H9 (cell line): ENCODE data around the gene RMC1. TPM values are rescaled to one million over a fixed set of nuclear protein-coding genes. Genes with fewer than 3 reads are reported as not detected.

ENCODE experiments used
- DNase-seq: peaks from one replicate; pipeline ENCODE4 v3.0.0-alpha.2; 2017
- H2AFZ ChIP-seq: one replicate; pipeline ENCODE4 v1.6.1; 2013; ENCODE audit warnings: mild to moderate bottlenecking, low read length, control low read depth, moderate library complexity
- H2AK5ac ChIP-seq: 2 replicates; pipeline ENCODE4 v1.6.1; 2013; ENCODE audit warnings: low read length, control low read depth, mixed read lengths; ENCODE audit not compliant: insufficient read length
- H2BK120ac ChIP-seq: one replicate; pipeline ENCODE4 v1.6.1; 2013; ENCODE audit warnings: low read depth, mild to moderate bottlenecking, low read length, control low read depth, inconsistent platforms; ENCODE audit not compliant: poor library complexity, severe bottlenecking
- H2BK12ac ChIP-seq: 2 replicates; pipeline ENCODE4 v1.6.1; 2013; ENCODE audit warnings: low read length, control low read depth, mixed read lengths, low read depth; ENCODE audit not compliant: insufficient read length
- H2BK15ac ChIP-seq: 2 replicates; pipeline ENCODE4 v1.6.1; 2013; ENCODE audit warnings: low read depth, low read length, control low read depth
- H2BK20ac ChIP-seq: one replicate; pipeline ENCODE4 v1.6.1; 2013; ENCODE audit warnings: low read depth, mild to moderate bottlenecking, low read length, control low read depth, inconsistent platforms; ENCODE audit not compliant: poor library complexity, severe bottlenecking
- H2BK5ac ChIP-seq: 2 replicates; pipeline ENCODE4 v1.6.1; 2013; ENCODE audit warnings: low read length, control low read depth, mixed read lengths; ENCODE audit not compliant: insufficient read length
- H3K14ac ChIP-seq: 2 replicates; pipeline ENCODE4 v1.6.1; 2013; ENCODE audit warnings: low read length, control low read depth; ENCODE audit not compliant: insufficient read depth
- H3K18ac ChIP-seq: 2 replicates; pipeline ENCODE4 v1.6.1; 2013; ENCODE audit warnings: low read depth, mild to moderate bottlenecking, mixed read lengths, low read length, control low read depth; ENCODE audit not compliant: insufficient read length
- H3K23ac ChIP-seq: 2 replicates; pipeline ENCODE4 v1.6.1; 2013; ENCODE audit warnings: low read length, control low read depth, mixed read lengths, low read depth; ENCODE audit not compliant: insufficient read length
- H3K23me2 ChIP-seq: 2 replicates; pipeline ENCODE4 v1.6.1; 2013; ENCODE audit warnings: low read depth, mild to moderate bottlenecking, mixed read lengths, low read length, control low read depth; ENCODE audit not compliant: insufficient read length, poor library complexity, severe bottlenecking
- H3K27ac ChIP-seq: 2 replicates; pipeline ENCODE4 v1.5.1; 2013; ENCODE audit warnings: low read length, control low read depth, mixed read lengths, low read depth; ENCODE audit not compliant: insufficient read length
- H3K27me3 ChIP-seq: 2 replicates; pipeline ENCODE4 v1.6.1; 2013; ENCODE audit warnings: low read length, control low read depth, inconsistent platforms; ENCODE audit not compliant: insufficient read depth
- H3K4ac ChIP-seq: 2 replicates; pipeline ENCODE4 v1.6.1; 2013; ENCODE audit warnings: low read depth, mild to moderate bottlenecking, control low read depth, inconsistent platforms, low read length, moderate library complexity
- H3K4me1 ChIP-seq: 2 replicates; pipeline ENCODE4 v1.6.1; 2013; ENCODE audit warnings: low read length, control low read depth, inconsistent platforms; ENCODE audit not compliant: insufficient read depth
- H3K4me2 ChIP-seq: 2 replicates; pipeline ENCODE4 v1.6.1; 2013; ENCODE audit warnings: low read length, control low read depth, mixed read lengths; ENCODE audit not compliant: insufficient read length, insufficient read depth
- H3K56ac ChIP-seq: 2 replicates; pipeline ENCODE4 v1.6.1; 2013; ENCODE audit warnings: low read depth, mild to moderate bottlenecking, mixed read lengths, low read length, control low read depth; ENCODE audit not compliant: insufficient read length
- H3K79me1 ChIP-seq: 2 replicates; pipeline ENCODE4 v1.6.1; 2013; ENCODE audit warnings: low read depth, mild to moderate bottlenecking, moderate library complexity, low read length, control low read depth, inconsistent platforms; ENCODE audit not compliant: insufficient read depth, poor library complexity, severe bottlenecking
- H3K79me2 ChIP-seq: 2 replicates; pipeline ENCODE4 v1.6.1; 2013; ENCODE audit warnings: low read length, control low read depth, inconsistent platforms; ENCODE audit not compliant: insufficient read depth
- H3K9ac ChIP-seq: 2 replicates; pipeline ENCODE4 v1.6.1; 2013; ENCODE audit warnings: low read length, control low read depth, mixed read lengths; ENCODE audit not compliant: insufficient read length; ENCODE audit errors: extremely low read depth
- H3K9me3 ChIP-seq: one replicate; pipeline ENCODE4 v1.6.1; 2013; ENCODE audit warnings: low read depth, low read length, inconsistent platforms; ENCODE audit not compliant: control insufficient read depth
- H3T11ph ChIP-seq: one replicate; pipeline ENCODE4 v1.6.1; 2013; ENCODE audit warnings: mild to moderate bottlenecking, low read length, control low read depth, inconsistent platforms
- H4K20me1 ChIP-seq: one replicate; pipeline ENCODE4 v1.6.1; 2013; ENCODE audit not compliant: control insufficient read depth, insufficient read length, insufficient read depth
- H4K5ac ChIP-seq: 2 replicates; pipeline ENCODE4 v1.6.1; 2013; ENCODE audit warnings: low read depth, mild to moderate bottlenecking, mixed read lengths, low read length, control low read depth; ENCODE audit not compliant: insufficient read length
- H4K8ac ChIP-seq: replicated peaks from 2 replicates; pipeline ENCODE4 v1.6.1; 2013; ENCODE audit warnings: low read length, control low read depth, mixed read lengths, low read depth; ENCODE audit not compliant: insufficient read length
- H4K91ac ChIP-seq: 2 replicates; pipeline ENCODE4 v1.6.1; 2013; ENCODE audit warnings: low read depth, mild to moderate bottlenecking, moderate library complexity, mixed read lengths, low read length, control low read depth; ENCODE audit not compliant: insufficient read length
- H3K27ac Mint-ChIP-seq, 3 experiments: 2 replicates in 2 of 3; 3 replicates in 1 of 3; pipeline ENCODE4 v1.8.0; 2020 to 2021; ENCODE audit warnings: mixed read lengths in 3 of 3, mild to moderate bottlenecking in 1 of 3, moderate library complexity in 1 of 3
- H3K27me3 Mint-ChIP-seq: 2 replicates; pipeline ENCODE4 v1.8.0; 2021; ENCODE audit warnings: low read depth, mild to moderate bottlenecking, moderate library complexity, mixed read lengths
- H3K36me3 Mint-ChIP-seq, 3 experiments: 2 replicates in 2 of 3; 3 replicates in 1 of 3; pipeline ENCODE4 v1.8.0; 2020 to 2021; ENCODE audit warnings: low read depth in 3 of 3, mixed read lengths in 3 of 3; ENCODE audit not compliant: insufficient read depth in 1 of 3
- H3K4me1 Mint-ChIP-seq, 2 experiments: 2 replicates each; pipeline ENCODE4 v1.8.0; 2020; ENCODE audit warnings: mixed read lengths in 2 of 2
- H3K4me3 Mint-ChIP-seq, 2 experiments: 2 replicates in 1 of 2; 3 replicates in 1 of 2; pipeline ENCODE4 v1.8.0; 2020 to 2021; ENCODE audit warnings: mild to moderate bottlenecking in 2 of 2, mixed read lengths in 2 of 2, moderate library complexity in 1 of 2
- H3K9me3 Mint-ChIP-seq, 2 experiments: 2 replicates in 1 of 2; 3 replicates in 1 of 2; pipeline ENCODE4 v1.8.0; 2020; ENCODE audit warnings: mild to moderate bottlenecking in 2 of 2, mixed read lengths in 2 of 2, moderate library complexity in 1 of 2
- CTCF ChIP-seq: fragments of 200-600 bp; sonication (generic); conservative IDR thresholded peaks from 3 replicates; pipeline ENCODE4 v1.8.0; 2021; ENCODE audit warnings: antibody characterized with exemption, mild to moderate bottlenecking
- WGBS: extraction: QIAGEN DNeasy Blood & Tissue Kit; methylation state at CpG from one replicate; pipeline ENCODE4 v1.1.7; 2013; ENCODE audit warnings: missing lambda C conversion rate, low lambda C conversion rate, mixed read lengths; ENCODE audit not compliant: insufficient read length; ENCODE audit errors: extremely low coverage; 5-methylcytosine and 5-hydroxymethylcytosine counted together
- total RNA-seq: library from RNA; stranded (reverse); gene quantifications from 2 replicates; pipeline ENCODE4 v1.2.1, GENCODE V29; 2021

RMC1 gene
- total RNA-seq, 1 experiment from 2014 or later, result 21.3 TPM

- TF ChIP-seq CTCF, result no peak
- Histone ChIP-seq H3K4me2 (no peak overlapping the region), H3K14ac (no peak overlapping the region), H2BK120ac (no peak overlapping the region), H3K18ac (no peak overlapping the region), H4K20me1 (no peaks in the 10 kb centered on the region), H2AFZ (no peak overlapping the region), H3K23ac (no peak overlapping the region), H3K9ac (no peak overlapping the region), H3K27me3 (no peaks in the 10 kb centered on the region), H3K4me1 (no peaks in the 10 kb centered on the region), H3K9me3 (no peaks in the 10 kb centered on the region), H2BK5ac (no peak overlapping the region), H3K79me2 (no peaks in the 10 kb centered on the region), H2BK12ac (no peak overlapping the region), H2BK15ac (no peak overlapping the region), H4K5ac (no peak overlapping the region), H2AK5ac (no peak overlapping the region), H3T11ph (no peak overlapping the region), H3K56ac (no peak overlapping the region), H4K91ac (no peak overlapping the region), H3K79me1 (no peaks in the 10 kb centered on the region), H3K4ac (no peak overlapping the region), H3K23me2 (no peaks in the 10 kb centered on the region), H3K27ac (no peak overlapping the region), H4K8ac (no peak overlapping the region), H2BK20ac (no peak overlapping the region)
- Mint-ChIP-seq H3K4me1 (no peaks in the 10 kb centered on the region), H3K27me3 (no peaks in the 10 kb centered on the region), H3K27ac (no peak overlapping the region; a peak in 1 of 7 replicates), H3K9me3 (no peaks in the 10 kb centered on the region), H3K4me3 (no peak overlapping the region), H3K36me3 (peaks cover 23 to 87% (median 62%) of the 10 kb centered on the region in 3 experiments)
- WGBS, result no CpG with 5 or more reads among the region's 3 CpGs
- no peak for DNase-seq
These were observed 48.7 kb downstream of the RMC1 start for GRCh38 chr18:23551978-23552377.
